PC-3 (cell line): Measurements from ENCODE around the gene MAML2. TPM values are rescaled to one million over a fixed set of nuclear protein-coding genes. Genes with fewer than 3 reads are reported as not detected.

Experiments used
- ATAC-seq: fragments of 200-7000 bp; cut with Tn5 transposase; 2 replicates; pipeline ENCODE4 v1.9.1; 2020; ENCODE audit warnings: mild to moderate bottlenecking, moderate library complexity
- BruUV-seq: library from RNA; stranded (reverse); fragments of 400-500 nt; replicated peaks from 2 replicates; lab custom pipeline; 2021; lab: Mats Ljungman, UMichigan
- CTCF ChIA-PET: fragments of 300-600 bp; sonication (Branson Sonifier 250); formaldehyde crosslinking; loops from one replicate; lab custom pipeline; 2022; ENCODE audit warnings: antibody characterized with exemption; lab: Charles Lee
- POLR2A ChIA-PET: fragments of 300-600 bp; sonication (Branson Sonifier 250); formaldehyde crosslinking; loops from one replicate; lab custom pipeline; 2022; ENCODE audit warnings: antibody characterized with exemption; ENCODE audit not compliant: unreplicated experiment; lab: Charles Lee
- DNase-seq: peaks from one replicate; pipeline ENCODE4 v3.0.0-alpha.2; 2015
- H2AFZ ChIP-seq: fragments of 300-600 bp; sonication (generic); 2 replicates; pipeline ENCODE4 v1.6.0; 2016; ENCODE audit warnings: antibody characterized with exemption, low read length
- H3F3A ChIP-seq: fragments of 300-600 bp; sonication (generic); one replicate; pipeline ENCODE4 v1.6.0; 2017; ENCODE audit warnings: antibody characterized with exemption, low read length, control low read depth, mild to moderate bottlenecking; ENCODE audit not compliant: unreplicated experiment
- H3K27ac ChIP-seq: fragments of 300-600 bp; sonication (generic); 2 replicates; pipeline ENCODE4 v1.5.1; 2016; ENCODE audit warnings: mild to moderate bottlenecking, low read length
- H3K27me3 ChIP-seq: fragments of 300-600 bp; sonication (generic); 2 replicates; pipeline ENCODE4 v1.6.1; 2016; ENCODE audit warnings: low read length, mixed read lengths
- H3K36me3 ChIP-seq: fragments of 300-600 bp; sonication (generic); 2 replicates; pipeline ENCODE4 v1.6.1; 2016; ENCODE audit warnings: low read depth, mixed run types, low read length, mixed read lengths
- H3K4me1 ChIP-seq: fragments of 300-600 bp; sonication (generic); 2 replicates; pipeline ENCODE4 v1.5.1; 2016; ENCODE audit warnings: low read length; ENCODE audit not compliant: insufficient read depth
- H3K4me2 ChIP-seq: fragments of 300-600 bp; sonication (generic); 2 replicates; pipeline ENCODE4 v1.6.0; 2016; ENCODE audit warnings: low read length
- H3K4me3 ChIP-seq: fragments of 300-600 bp; sonication (generic); 2 replicates; pipeline ENCODE4 v1.5.1; 2016; ENCODE audit warnings: mild to moderate bottlenecking, low read length, mixed read lengths
- H3K79me2 ChIP-seq: fragments of 300-600 bp; sonication (generic); 2 replicates; pipeline ENCODE4 v1.6.1; 2017; ENCODE audit warnings: low read length, mixed read lengths
- H3K9ac ChIP-seq: fragments of 300-600 bp; sonication (generic); 2 replicates; pipeline ENCODE4 v1.6.0; 2016; ENCODE audit warnings: mild to moderate bottlenecking, low read length
- H3K9me2 ChIP-seq: fragments of 300-600 bp; sonication (generic); replicated peaks from 2 replicates; pipeline ENCODE4 v1.6.1; 2016; ENCODE audit warnings: mixed run types, low read length, mixed read lengths
- H3K9me3 ChIP-seq: fragments of 300-600 bp; sonication (generic); 2 replicates; pipeline ENCODE4 v1.6.1; 2016; ENCODE audit warnings: low read length, mixed read lengths
- H4K20me1 ChIP-seq: fragments of 300-600 bp; sonication (generic); 2 replicates; pipeline ENCODE4 v1.6.1; 2016; ENCODE audit warnings: low read length, mixed read lengths
- CTCF ChIP-seq: fragments of 300-600 bp; sonication (generic); conservative IDR thresholded peaks from 2 replicates; pipeline ENCODE4 v1.5.1; 2017; ENCODE audit warnings: antibody characterized with exemption, low read depth, mild to moderate bottlenecking, low read length
- EZH2 ChIP-seq: fragments of 300-600 bp; sonication (generic); IDR thresholded peaks from one replicate; pipeline ENCODE4 v1.6.1; 2017; ENCODE audit warnings: antibody characterized with exemption, mild to moderate bottlenecking, low read length; ENCODE audit not compliant: unreplicated experiment
- EZH2phosphoT487 ChIP-seq: fragments of 300-600 bp; sonication (generic); IDR thresholded peaks from 2 replicates; pipeline ENCODE4 v1.6.1; 2018; ENCODE audit warnings: mild to moderate bottlenecking, antibody characterized with exemption, low read length, borderline replicate concordance
- intact Hi-C: fragments of 100-400 bp; cut with micrococcal nuclease; formaldehyde crosslinking; loops from 2 replicates; pipeline ENCODE4 v1.9.0; 2023
- total RNA-seq: library from RNA; depleted of rRNA; stranded (reverse); fragments of >200 nt; gene quantifications from 2 replicates; pipeline ENCODE4 v1.2.3, GENCODE V29; 2014

Gene MAML2
- total RNA-seq, 1 experiment from 2014 or later = 10.9 TPM

GRCh38 chr11:96316869-96317268 is 26.1 kb downstream of the MAML2 start:
- no peak overlapping the region for H2AFZ ChIP-seq
- BruUV-seq = no TSS peak
- ATAC-seq = no peak
- intact Hi-C loops = no loop called here
- H3K36me3 ChIP-seq = no peaks in the 10 kb centered on the region
- DNase-seq = no peak
- H4K20me1 ChIP-seq = no peaks in the 10 kb centered on the region
- TF ChIP-seq CTCF = no peak
- no peak for TF ChIP-seq EZH2
- TF ChIP-seq EZH2phosphoT487 = no peak
- H3K4me2 ChIP-seq = no peak overlapping the region
- H3F3A ChIP-seq = no peaks in the 10 kb centered on the region
- CTCF ChIA-PET = no interaction called here
- H3K9me3 ChIP-seq = no peaks in the 10 kb centered on the region
- POLR2A ChIA-PET = interaction anchor here (0.7 kb wide), 1 partner anchor 500 kb away, joined by 3 read pairs; no protein-coding TSS in a partner anchor
- H3K9ac ChIP-seq = no peak overlapping the region
- H3K4me1 ChIP-seq = peaks cover 42% of the 10 kb centered on the region
- no peak overlapping the region for H3K27ac ChIP-seq
- H3K4me3 ChIP-seq = no peak overlapping the region
- H3K9me2 ChIP-seq = no peaks in the 10 kb centered on the region
- H3K27me3 ChIP-seq = no peaks in the 10 kb centered on the region
- peaks cover 53% of the 10 kb centered on the region for H3K79me2 ChIP-seq

- ChIA-PET POLR2A (interaction anchor here (0.6 kb wide), 1 partner anchor 20 kb away, joined by 3 read pairs; no protein-coding TSS in a partner anchor), CTCF (interaction anchor here (2.0 kb wide), 1 partner anchor 28 kb away, joined by 9 read pairs; the partner anchor contains the start of gene MAML2)
- Histone ChIP-seq H3K27ac (peak overlapping the region; percentile 82), H3K27me3 (no peaks in the 10 kb centered on the region), H3K79me2 (peaks cover 54% of the 10 kb centered on the region), H3K9me3 (no peaks in the 10 kb centered on the region), H3K4me2 (peak overlapping the region; percentile 5; the same call in 1 of the 2 replicates), H3K4me1 (peaks cover 56% of the 10 kb centered on the region), H3K4me3 (no peak overlapping the region), H4K20me1 (no peaks in the 10 kb centered on the region), H3F3A (no peaks in the 10 kb centered on the region), H3K36me3 (no peaks in the 10 kb centered on the region), H3K9me2 (no peaks in the 10 kb centered on the region), H2AFZ (no peak overlapping the region), H3K9ac (no peak overlapping the region)
- peak; percentile 34 for DNase-seq
- intact Hi-C loops = no loop called here
- ATAC-seq = no peak
- BruUV-seq = no TSS peak
- TF ChIP-seq EZH2phosphoT487 = no peak
- no peak for TF ChIP-seq EZH2
These were observed 27.5 kb downstream of the MAML2 start for GRCh38 chr11:96315476-96315875.

- intact Hi-C loops = loop anchor here (1.0 to 5.0 kb wide), 2 partner anchors 11 to 52 kb away; no protein-coding TSS in a partner anchor
- ATAC-seq = peak; percentile 78
- TF ChIP-seq EZH2phosphoT487 = no peak
- no peak for TF ChIP-seq CTCF
- TF ChIP-seq EZH2 = no peak
- Histone ChIP-seq H3K36me3 (no peaks in the 10 kb centered on the region), H3K27ac (peak overlapping the region; percentile 82), H3K4me1 (peaks cover 66% of the 10 kb centered on the region), H3K27me3 (no peaks in the 10 kb centered on the region), H3K9me3 (no peaks in the 10 kb centered on the region), H3K9ac (peak overlapping the region; percentile 34), H3K9me2 (no peaks in the 10 kb centered on the region), H4K20me1 (no peaks in the 10 kb centered on the region), H3F3A (no peaks in the 10 kb centered on the region), H3K4me3 (peak overlapping the region; percentile 30), H3K79me2 (peaks cover 60% of the 10 kb centered on the region), H2AFZ (peak overlapping the region; percentile 13; the same call in 1 of the 2 replicates), H3K4me2 (peak overlapping the region; percentile 67)
- DNase-seq = peak; percentile 94
- TSS peak; percentile 99 for BruUV-seq
- POLR2A ChIA-PET = interaction anchor here (0.5 to 0.8 kb wide), 5 partner anchors 14 to 75 kb away, joined by 3 to 6 read pairs (median 3); partner anchors contain the start of genes CCDC82, JRKL and MAML2
- CTCF ChIA-PET = interaction anchor here (0.9 to 2.0 kb wide), 2 partner anchors 27 to 29 kb away, joined by 4 to 9 read pairs; partner anchors contain the start of gene MAML2
These were observed 28.5 kb downstream of the MAML2 start for GRCh38 chr11:96314326-96315020.
